Measurements from ENCODE around the gene SLC16A2. TPM values are rescaled to one million over a fixed set of nuclear protein-coding genes. Genes with fewer than 3 reads are reported as not detected.
A peak's percentile ranks its signal among the peaks of the same experiment; 100 is the strongest.

The SLC16A2 gene
- total RNA-seq, 1 donor from 2014 or later: 12.5 TPM

DNA sequence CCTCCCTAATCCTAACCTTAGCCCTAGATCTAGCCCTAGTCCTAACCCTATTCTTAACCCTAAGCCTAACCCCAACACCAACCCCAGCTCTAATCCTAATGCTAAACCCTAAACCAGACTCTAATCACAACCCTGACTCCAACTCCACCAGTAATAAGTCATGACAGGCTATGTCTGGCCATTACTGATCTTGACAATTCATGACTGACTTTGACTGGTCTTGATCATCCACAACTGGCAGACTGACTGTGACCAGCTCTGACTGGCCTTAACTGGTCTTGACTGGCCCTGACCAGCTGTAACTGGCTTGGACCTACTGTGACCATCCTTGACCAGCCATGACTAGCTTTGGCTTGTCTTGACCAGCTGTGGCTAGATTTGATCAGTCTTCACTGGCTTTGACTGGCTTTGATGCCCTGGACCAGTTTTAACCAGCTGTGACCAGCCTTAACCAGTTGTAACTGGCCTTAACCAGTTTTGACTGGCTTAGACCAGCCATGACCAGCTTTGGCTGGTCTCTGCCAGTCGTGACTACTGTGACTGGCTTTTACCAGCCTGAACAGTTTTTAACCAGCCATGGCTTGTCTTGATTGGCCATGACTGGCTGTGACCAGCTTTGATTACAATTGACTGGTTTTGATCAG, 124.7 kb downstream of the SLC16A2 start:
- Histone ChIP-seq H3K27me3 (ENCODE audit: control insufficient read depth in 3 of 3, insufficient read depth in 3 of 3, low read length in 3 of 3) (peaks cover 0 to 4% (median 0%) of the 10 kb centered on the region in 3 donors), H3K27ac (ENCODE audit: low read depth, low read length) (no peak overlapping the region), H3K36me3 (ENCODE audit: control insufficient read depth in 3 of 3, insufficient read depth in 3 of 3, low read length in 3 of 3) (no peaks in the 10 kb centered on the region), H3K4me3 (ENCODE audit: low read length in 3 of 3) (no peak overlapping the region), H3K9me3 (ENCODE audit: control insufficient read depth in 3 of 3, low read length in 3 of 3) (no peaks in the 10 kb centered on the region), H3K4me1 (ENCODE audit: control insufficient read depth in 3 of 3, insufficient read depth in 3 of 3, low read length in 3 of 3) (no peaks in the 10 kb centered on the region), H3K9ac (ENCODE audit: low read depth in 1 of 3, low read length in 3 of 3) (no peak overlapping the region)

DNA sequence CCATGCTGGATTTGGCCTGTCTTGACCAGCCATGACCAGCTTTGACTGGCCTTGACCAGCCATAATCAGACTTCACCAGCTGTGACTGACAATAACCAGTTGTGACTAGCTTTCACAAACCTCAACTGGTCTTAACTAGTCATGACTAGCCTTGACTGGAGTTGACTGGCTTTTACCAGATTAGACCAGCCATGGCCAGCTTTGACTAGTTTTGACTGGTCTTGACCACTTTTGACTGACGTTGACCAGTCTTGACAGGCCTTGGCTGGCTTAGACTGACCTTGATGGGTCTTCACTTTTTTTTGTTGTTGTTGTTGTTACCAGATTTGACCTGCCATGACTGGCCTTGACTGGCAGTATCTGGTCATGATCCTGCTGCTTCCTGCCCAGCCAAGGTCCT, 125.7 kb downstream of the SLC16A2 start:
- H3K36me3 ChIP-seq (ENCODE audit: control insufficient read depth in 3 of 3, insufficient read depth in 3 of 3, low read length in 3 of 3): no peaks in the 10 kb centered on the region
- no peak overlapping the region for H3K4me3 ChIP-seq (ENCODE audit: low read length in 3 of 3)
- no peaks in the 10 kb centered on the region for H3K9me3 ChIP-seq (ENCODE audit: control insufficient read depth in 3 of 3, low read length in 3 of 3)
- H3K27ac ChIP-seq (ENCODE audit: low read depth, low read length): no peak overlapping the region
- no peak overlapping the region for H3K9ac ChIP-seq (ENCODE audit: low read depth in 1 of 3, low read length in 3 of 3)
- no peaks in the 10 kb centered on the region for H3K4me1 ChIP-seq (ENCODE audit: control insufficient read depth in 3 of 3, insufficient read depth in 3 of 3, low read length in 3 of 3)
- peaks cover 0 to 4% (median 0%) of the 10 kb centered on the region in 3 donors for H3K27me3 ChIP-seq (ENCODE audit: control insufficient read depth in 3 of 3, insufficient read depth in 3 of 3, low read length in 3 of 3)

DNA sequence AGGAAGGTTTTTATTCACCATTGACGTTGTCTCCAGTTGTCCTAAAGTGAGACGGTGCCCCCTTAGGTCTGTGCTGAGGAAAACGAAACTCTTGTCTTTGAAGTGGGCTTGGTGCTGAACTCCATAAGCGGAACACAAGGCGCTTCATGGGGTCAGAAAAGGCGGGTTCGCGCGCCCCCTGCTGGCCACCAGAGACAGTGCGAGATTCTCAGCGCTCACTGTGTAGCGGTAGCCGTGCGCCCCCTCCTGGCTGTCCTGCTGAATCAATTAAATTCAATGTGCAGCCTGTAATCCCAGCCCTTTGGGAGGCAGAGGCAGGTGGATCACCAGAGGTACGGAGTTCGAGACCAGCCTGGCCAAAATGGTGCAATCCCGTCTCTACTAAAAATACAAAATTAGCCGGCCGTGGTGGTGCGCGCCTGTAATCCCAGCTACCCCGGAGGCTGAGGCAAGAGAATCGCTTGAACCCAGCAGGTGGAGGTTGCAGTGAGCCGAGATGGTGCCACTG, 129.1 kb downstream of the SLC16A2 start:
- no peaks in the 10 kb centered on the region for H3K9me3 ChIP-seq (ENCODE audit: control insufficient read depth in 3 of 3, low read length in 3 of 3)
- no peak overlapping the region for H3K27ac ChIP-seq (ENCODE audit: low read depth, low read length)
- H3K4me1 ChIP-seq (ENCODE audit: control insufficient read depth in 3 of 3, insufficient read depth in 3 of 3, low read length in 3 of 3): no peaks in the 10 kb centered on the region
- H3K36me3 ChIP-seq (ENCODE audit: control insufficient read depth in 3 of 3, insufficient read depth in 3 of 3, low read length in 3 of 3): no peaks in the 10 kb centered on the region
- peak overlapping the region in 1 of 3 donors; percentile 20 for H3K9ac ChIP-seq (ENCODE audit: low read depth in 1 of 3, low read length in 3 of 3)
- H3K4me3 ChIP-seq (ENCODE audit: low read length in 3 of 3): peak overlapping the region in 1 of 3 donors; percentile 48
- peaks cover 0 to 3% (median 0%) of the 10 kb centered on the region in 3 donors for H3K27me3 ChIP-seq (ENCODE audit: control insufficient read depth in 3 of 3, insufficient read depth in 3 of 3, low read length in 3 of 3)

DNA sequence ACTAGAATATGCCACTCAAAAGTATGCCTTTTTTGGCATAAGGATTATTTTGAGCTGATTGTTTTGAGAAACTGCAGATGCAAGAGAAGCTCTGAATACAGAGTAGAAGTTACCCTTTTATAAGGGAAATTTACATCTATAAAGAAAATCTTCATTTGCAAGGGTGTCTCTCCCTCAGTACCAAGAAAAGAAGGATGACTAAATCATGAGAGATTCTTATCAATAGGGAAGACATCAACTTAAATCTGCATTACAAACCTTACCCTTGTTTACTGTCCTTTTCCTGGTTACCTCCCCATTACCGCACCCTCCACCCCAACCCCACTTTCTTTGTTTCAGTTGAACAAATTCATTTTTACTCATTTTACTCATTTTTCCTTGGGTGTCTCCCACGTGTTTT, 130.6 kb downstream of the SLC16A2 start:
- no peaks in the 10 kb centered on the region for H3K36me3 ChIP-seq (ENCODE audit: control insufficient read depth in 3 of 3, insufficient read depth in 3 of 3, low read length in 3 of 3)
- no peak overlapping the region for H3K27ac ChIP-seq (ENCODE audit: low read depth, low read length)
- peaks cover 0 to 2% (median 0%) of the 10 kb centered on the region in 3 donors for H3K27me3 ChIP-seq (ENCODE audit: control insufficient read depth in 3 of 3, insufficient read depth in 3 of 3, low read length in 3 of 3)
- no peaks in the 10 kb centered on the region for H3K9me3 ChIP-seq (ENCODE audit: control insufficient read depth in 3 of 3, low read length in 3 of 3)
- H3K9ac ChIP-seq (ENCODE audit: low read depth in 1 of 3, low read length in 3 of 3): no peak overlapping the region
- H3K4me1 ChIP-seq (ENCODE audit: control insufficient read depth in 3 of 3, insufficient read depth in 3 of 3, low read length in 3 of 3): no peaks in the 10 kb centered on the region
- H3K4me3 ChIP-seq (ENCODE audit: low read length in 3 of 3): no peak overlapping the region

DNA sequence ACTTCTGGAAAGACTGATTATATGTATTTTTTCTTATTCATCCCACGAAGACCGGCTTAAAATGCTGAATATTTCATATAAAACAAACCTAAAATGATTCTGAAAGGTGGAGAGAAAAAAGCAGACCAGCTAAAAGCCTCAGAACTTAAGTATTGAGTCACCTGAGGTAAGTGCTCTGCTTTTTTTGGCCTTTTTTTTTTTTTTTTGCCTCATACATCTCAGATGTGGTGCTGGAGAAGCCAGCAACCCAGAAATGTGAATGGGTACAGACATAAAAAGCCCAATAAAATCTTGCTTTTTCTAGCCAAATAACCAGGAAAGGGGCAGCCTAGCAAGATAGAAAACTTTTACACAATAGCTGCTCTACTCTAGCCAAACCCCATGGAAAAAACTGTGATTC, 136.1 kb downstream of the SLC16A2 start:
- peaks cover 0 to 2% (median 0%) of the 10 kb centered on the region in 3 donors for H3K27me3 ChIP-seq (ENCODE audit: control insufficient read depth in 3 of 3, insufficient read depth in 3 of 3, low read length in 3 of 3)
- no peak overlapping the region for H3K9ac ChIP-seq (ENCODE audit: low read depth in 1 of 3, low read length in 3 of 3)
- H3K4me3 ChIP-seq (ENCODE audit: low read length in 3 of 3): no peak overlapping the region
- H3K27ac ChIP-seq (ENCODE audit: low read depth, low read length): no peak overlapping the region
- no peaks in the 10 kb centered on the region for H3K9me3 ChIP-seq (ENCODE audit: control insufficient read depth in 3 of 3, low read length in 3 of 3)
- no peaks in the 10 kb centered on the region for H3K4me1 ChIP-seq (ENCODE audit: control insufficient read depth in 3 of 3, insufficient read depth in 3 of 3, low read length in 3 of 3)
- H3K36me3 ChIP-seq (ENCODE audit: control insufficient read depth in 3 of 3, insufficient read depth in 3 of 3, low read length in 3 of 3): no peaks in the 10 kb centered on the region

DNA sequence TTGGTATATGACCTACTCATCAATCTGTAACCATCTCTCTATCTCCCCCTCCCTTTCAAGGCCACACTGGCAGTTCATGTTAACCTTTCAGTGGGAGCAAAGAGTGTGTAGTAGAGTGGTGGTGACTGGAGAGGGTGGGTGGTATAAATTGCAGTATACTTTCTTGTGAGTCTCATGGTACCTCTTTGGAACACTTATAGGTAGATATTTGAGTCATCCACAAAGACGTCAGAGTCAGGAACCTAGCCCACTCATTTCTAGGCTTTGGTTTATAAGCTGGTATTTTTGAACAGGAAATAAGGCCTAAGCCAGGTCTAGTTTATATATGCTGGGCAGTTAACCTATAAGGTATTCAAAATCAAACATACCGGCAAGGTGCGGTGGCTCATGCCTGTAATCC, 156.8 kb downstream of the SLC16A2 start:
- H3K27ac ChIP-seq (ENCODE audit: low read depth, low read length): no peak overlapping the region
- H3K36me3 ChIP-seq (ENCODE audit: control insufficient read depth in 3 of 3, insufficient read depth in 3 of 3, low read length in 3 of 3): no peaks in the 10 kb centered on the region
- no peak overlapping the region for H3K4me3 ChIP-seq (ENCODE audit: low read length in 3 of 3)
- no peaks in the 10 kb centered on the region for H3K27me3 ChIP-seq (ENCODE audit: control insufficient read depth in 3 of 3, insufficient read depth in 3 of 3, low read length in 3 of 3)
- no peaks in the 10 kb centered on the region for H3K4me1 ChIP-seq (ENCODE audit: control insufficient read depth in 3 of 3, insufficient read depth in 3 of 3, low read length in 3 of 3)
- no peaks in the 10 kb centered on the region for H3K9me3 ChIP-seq (ENCODE audit: control insufficient read depth in 3 of 3, low read length in 3 of 3)
- H3K9ac ChIP-seq (ENCODE audit: low read depth in 1 of 3, low read length in 3 of 3): no peak overlapping the region

DNA sequence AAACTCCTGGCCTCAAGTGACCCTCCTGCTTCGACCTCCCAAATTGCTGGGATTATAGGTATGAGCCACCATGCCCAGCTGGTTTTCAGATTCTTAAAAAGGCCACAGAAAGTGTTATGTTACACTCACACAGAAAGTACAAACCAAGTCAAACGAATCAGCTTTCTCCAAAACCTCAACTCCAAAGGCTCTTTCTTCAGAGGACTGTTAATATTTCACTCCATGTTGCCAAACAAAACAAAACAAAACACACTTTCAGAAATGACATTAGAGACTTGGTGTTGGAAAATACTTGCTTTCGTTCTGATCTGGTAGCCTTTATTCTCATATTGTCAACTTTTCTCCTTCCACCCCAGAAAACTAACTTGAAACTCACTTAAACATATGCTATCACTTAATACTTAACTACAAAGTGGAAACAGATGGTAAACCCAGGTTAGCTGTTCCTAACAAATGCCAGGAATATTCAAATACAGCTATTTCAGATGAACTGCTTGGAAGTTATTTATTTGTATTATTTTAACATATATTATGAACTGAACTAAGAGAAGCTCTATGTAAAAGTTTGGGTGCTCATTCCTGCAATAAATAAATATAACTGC, 158.4 kb downstream of the SLC16A2 start:
- peaks cover 0 to 3% (median 0%) of the 10 kb centered on the region in 3 donors for H3K27me3 ChIP-seq (ENCODE audit: control insufficient read depth in 3 of 3, insufficient read depth in 3 of 3, low read length in 3 of 3)
- no peaks in the 10 kb centered on the region for H3K36me3 ChIP-seq (ENCODE audit: control insufficient read depth in 3 of 3, insufficient read depth in 3 of 3, low read length in 3 of 3)
- no peaks in the 10 kb centered on the region for H3K4me1 ChIP-seq (ENCODE audit: control insufficient read depth in 3 of 3, insufficient read depth in 3 of 3, low read length in 3 of 3)
- H3K27ac ChIP-seq (ENCODE audit: low read depth, low read length): no peak overlapping the region
- no peak overlapping the region for H3K4me3 ChIP-seq (ENCODE audit: low read length in 3 of 3)
- H3K9ac ChIP-seq (ENCODE audit: low read depth in 1 of 3, low read length in 3 of 3): no peak overlapping the region
- no peaks in the 10 kb centered on the region for H3K9me3 ChIP-seq (ENCODE audit: control insufficient read depth in 3 of 3, low read length in 3 of 3)

Small RNA genes within 50 kb of the gene (small RNA-seq; reads per million reads assigned to genes)
- gene RN7SL790P: not detected

Other genes with a start within 250 kb of the SLC16A2 start
- gene ZCCHC13, start 117.3 kb upstream of the SLC16A2 start, total RNA-seq: not detected
- gene RLIM, start 193.1 kb downstream of the SLC16A2 start, total RNA-seq: 32.9 TPM